DOHH2 (cell line): ENCODE measurements around the gene FMC1.

Experiments
- H3F3A ChIP-seq: fragments of 200-600 bp; sonication (generic), shearing (Covaris generic); 2 replicates; pipeline ENCODE4 v1.6.0; 2016; ENCODE audit warnings: antibody characterized with exemption, mild to moderate bottlenecking; ENCODE audit not compliant: control insufficient read depth, insufficient read depth
- H3K27ac ChIP-seq: fragments of 200-600 bp; sonication (generic); 2 replicates; pipeline ENCODE4 v1.5.1; 2014; ENCODE audit warnings: low read depth, mild to moderate bottlenecking, low read length, moderate library complexity
- H3K27me3 ChIP-seq: fragments of 200-600 bp; sonication (generic); 2 replicates; pipeline ENCODE4 v1.6.1; 2014; ENCODE audit warnings: mild to moderate bottlenecking, low read length, mixed read lengths; ENCODE audit not compliant: control insufficient read depth
- H3K36me3 ChIP-seq: fragments of 200-600 bp; sonication (generic); 2 replicates; pipeline ENCODE4 v1.6.1; 2014; ENCODE audit warnings: mild to moderate bottlenecking, low read length, moderate library complexity, mixed read lengths; ENCODE audit not compliant: control insufficient read depth
- H3K4me1 ChIP-seq: fragments of 200-600 bp; sonication (generic); 2 replicates; pipeline ENCODE4 v1.6.1; 2014; ENCODE audit warnings: mild to moderate bottlenecking, low read length, mixed read lengths; ENCODE audit not compliant: control insufficient read depth
- H3K4me2 ChIP-seq: fragments of 200-600 bp; sonication (generic); 2 replicates; pipeline ENCODE4 v1.6.0; 2014; ENCODE audit warnings: mild to moderate bottlenecking, low read length, moderate library complexity
- H3K4me3 ChIP-seq: fragments of 200-600 bp; sonication (generic); 2 replicates; pipeline ENCODE4 v1.5.1; 2014; ENCODE audit warnings: mild to moderate bottlenecking, low read length, mixed read lengths
- H3K79me2 ChIP-seq: fragments of 200-600 bp; sonication (generic); 2 replicates; pipeline ENCODE4 v1.6.1; 2014; ENCODE audit warnings: mild to moderate bottlenecking, low read length, mixed read lengths; ENCODE audit not compliant: control insufficient read depth
- H3K9me2 ChIP-seq: fragments of 200-600 bp; sonication (generic); replicated peaks from 2 replicates; pipeline ENCODE4 v1.6.1; 2014; ENCODE audit warnings: mild to moderate bottlenecking, low read length, mixed read lengths; ENCODE audit not compliant: control insufficient read depth
- H3K9me3 ChIP-seq: fragments of 200-600 bp; sonication (generic); 2 replicates; pipeline ENCODE4 v1.6.1; 2014; ENCODE audit warnings: antibody characterized with exemption, low read length, mixed read lengths; ENCODE audit not compliant: control insufficient read depth, insufficient read depth
- H4K20me1 ChIP-seq: fragments of 200-600 bp; sonication (generic); 2 replicates; pipeline ENCODE4 v1.6.0; 2014; ENCODE audit warnings: low read depth, mild to moderate bottlenecking, antibody characterized with exemption, low read length, moderate library complexity; ENCODE audit not compliant: control insufficient read depth, insufficient read depth
- EZH2phosphoT487 ChIP-seq: fragments of 200-600 bp; sonication (generic); IDR thresholded peaks from 2 replicates; pipeline ENCODE4 v1.6.1; 2017; ENCODE audit warnings: borderline replicate concordance, mild to moderate bottlenecking, antibody characterized with exemption, low read length, moderate library complexity, mixed read lengths
- TF ChIP-seq, protein P1 (sequence below): fragments of 200-600 bp; sonication (generic); IDR thresholded peaks from one replicate; pipeline ENCODE4 v1.5.1; 2014; ENCODE audit warnings: antibody characterized with exemption, mild to moderate bottlenecking, low read depth, low read length; ENCODE audit not compliant: poor library complexity, severe bottlenecking

Gene FMC1

DNA sequence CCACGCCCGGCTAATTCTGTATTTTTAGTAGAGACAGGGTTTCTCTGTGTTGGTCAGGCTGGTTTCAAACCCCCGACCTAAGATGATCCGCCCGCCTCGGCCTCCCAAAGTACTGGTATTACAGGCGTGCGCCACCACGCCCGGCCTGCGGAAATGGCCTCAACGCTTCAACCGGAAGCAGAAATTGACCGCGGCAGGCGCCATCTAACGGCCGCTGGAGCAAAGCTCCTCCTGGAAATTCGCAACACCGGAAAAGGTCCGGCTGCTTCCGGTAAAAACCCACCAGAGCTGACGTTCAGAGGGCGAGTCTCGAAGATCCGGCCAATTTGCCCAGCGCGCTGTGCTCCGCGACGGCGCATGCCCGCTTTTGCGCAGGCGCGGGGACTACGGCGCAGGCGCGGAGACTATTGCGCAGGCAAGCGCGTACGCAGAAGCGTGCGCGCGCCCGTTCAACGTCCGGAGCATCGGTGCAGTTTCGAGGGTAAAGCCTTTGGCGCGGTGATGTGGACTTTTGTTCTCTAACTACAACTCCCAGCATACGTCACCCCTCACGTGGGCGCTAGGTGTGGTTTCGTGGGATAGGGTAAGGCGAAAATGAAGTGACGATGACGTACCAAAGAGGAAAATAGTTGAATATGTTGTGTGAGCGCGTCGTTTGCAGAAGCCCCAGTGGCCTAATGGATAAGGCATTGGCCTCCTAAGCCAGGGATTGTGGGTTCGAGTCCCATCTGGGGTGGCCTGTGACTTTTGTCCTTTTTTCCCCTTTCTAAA is 915 bp upstream of the FMC1 start:
- Histone ChIP-seq H3K36me3 (peaks cover 16% of the 10 kb centered on the region), H3K9me2 (no peaks in the 10 kb centered on the region), H3K27me3 (no peaks in the 10 kb centered on the region), H3K79me2 (peaks cover 33% of the 10 kb centered on the region), H3K9me3 (peaks cover 9% of the 10 kb centered on the region; the same call in 1 of the 2 replicates), H3K4me2 (peak overlapping the region; percentile 92), H3K4me3 (peak overlapping the region; percentile 90), H4K20me1 (no peaks in the 10 kb centered on the region), H3K27ac (peak overlapping the region; percentile 96), H3F3A (peaks cover 36% of the 10 kb centered on the region), H3K4me1 (peaks cover 49% of the 10 kb centered on the region)
- TF ChIP-seq EZH2phosphoT487, result no peak
- TF ChIP-seq, protein P1, sequence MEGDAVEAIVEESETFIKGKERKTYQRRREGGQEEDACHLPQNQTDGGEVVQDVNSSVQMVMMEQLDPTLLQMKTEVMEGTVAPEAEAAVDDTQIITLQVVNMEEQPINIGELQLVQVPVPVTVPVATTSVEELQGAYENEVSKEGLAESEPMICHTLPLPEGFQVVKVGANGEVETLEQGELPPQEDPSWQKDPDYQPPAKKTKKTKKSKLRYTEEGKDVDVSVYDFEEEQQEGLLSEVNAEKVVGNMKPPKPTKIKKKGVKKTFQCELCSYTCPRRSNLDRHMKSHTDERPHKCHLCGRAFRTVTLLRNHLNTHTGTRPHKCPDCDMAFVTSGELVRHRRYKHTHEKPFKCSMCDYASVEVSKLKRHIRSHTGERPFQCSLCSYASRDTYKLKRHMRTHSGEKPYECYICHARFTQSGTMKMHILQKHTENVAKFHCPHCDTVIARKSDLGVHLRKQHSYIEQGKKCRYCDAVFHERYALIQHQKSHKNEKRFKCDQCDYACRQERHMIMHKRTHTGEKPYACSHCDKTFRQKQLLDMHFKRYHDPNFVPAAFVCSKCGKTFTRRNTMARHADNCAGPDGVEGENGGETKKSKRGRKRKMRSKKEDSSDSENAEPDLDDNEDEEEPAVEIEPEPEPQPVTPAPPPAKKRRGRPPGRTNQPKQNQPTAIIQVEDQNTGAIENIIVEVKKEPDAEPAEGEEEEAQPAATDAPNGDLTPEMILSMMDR, result peak; percentile 90

DNA sequence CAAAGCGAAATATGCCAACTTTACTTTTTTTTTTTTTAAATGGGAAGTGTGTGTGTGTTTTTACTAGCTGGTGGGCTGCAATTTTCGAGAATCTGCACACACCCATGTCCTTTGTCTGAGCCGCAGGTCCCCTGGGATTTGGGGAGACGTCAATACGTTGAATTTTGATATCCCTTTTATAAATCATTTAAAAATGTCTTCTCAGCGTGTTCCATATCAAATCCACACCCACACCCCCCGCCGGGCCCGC is 404 bp upstream of the FMC1 start:
- Histone ChIP-seq H3K79me2 (peaks cover 36% of the 10 kb centered on the region), H3F3A (peaks cover 39% of the 10 kb centered on the region)

DNA sequence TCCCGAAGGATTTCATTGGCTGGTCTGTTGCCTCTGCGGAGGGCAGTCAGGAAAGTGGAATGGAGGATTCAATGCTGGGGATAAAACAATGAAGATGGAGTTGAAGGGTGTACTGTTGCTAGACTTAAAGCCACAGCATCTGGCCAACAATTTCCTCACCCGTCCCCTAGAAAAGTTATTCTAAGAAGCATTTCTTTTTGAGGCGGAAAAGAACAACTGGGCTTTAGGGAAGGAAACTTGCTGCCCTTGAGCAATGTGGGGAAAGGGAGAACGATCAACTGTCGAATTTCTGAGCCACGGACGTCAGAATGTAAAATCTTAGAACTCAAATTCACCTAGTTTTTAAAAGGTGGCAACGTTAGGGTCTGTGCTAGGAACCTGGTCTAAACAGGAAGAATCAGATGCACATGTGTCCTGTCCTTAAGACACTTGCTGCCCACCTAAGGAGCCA is 664 bp downstream of the FMC1 start:
- peaks cover 36% of the 10 kb centered on the region for H3K79me2 ChIP-seq
- H4K20me1 ChIP-seq, result no peaks in the 10 kb centered on the region
- H3K27me3 ChIP-seq, result no peaks in the 10 kb centered on the region
- H3K4me1 ChIP-seq, result peaks cover 52% of the 10 kb centered on the region
- H3K4me2 ChIP-seq, result peak overlapping the region; percentile 92
- peaks cover 9% of the 10 kb centered on the region; the same call in 1 of the 2 replicates for H3K9me3 ChIP-seq
- peaks cover 42% of the 10 kb centered on the region for H3F3A ChIP-seq
- H3K27ac ChIP-seq, result peak overlapping the region; percentile 96
- no peak for TF ChIP-seq EZH2phosphoT487
- TF ChIP-seq, protein P1, result no peak
- no peaks in the 10 kb centered on the region for H3K9me2 ChIP-seq
- H3K4me3 ChIP-seq, result peak overlapping the region; percentile 90
- H3K36me3 ChIP-seq, result peaks cover 29% of the 10 kb centered on the region

More for the DNA sequence above, 404 bp upstream of the FMC1 start:
- Histone ChIP-seq H3K27ac (peak overlapping the region; percentile 96), H4K20me1 (no peaks in the 10 kb centered on the region), H3K4me3 (peak overlapping the region; percentile 90), H3K27me3 (no peaks in the 10 kb centered on the region), H3K9me2 (no peaks in the 10 kb centered on the region), H3K4me1 (peaks cover 52% of the 10 kb centered on the region), H3K36me3 (peaks cover 19% of the 10 kb centered on the region), H3K4me2 (peak overlapping the region; percentile 92), H3K9me3 (peaks cover 9% of the 10 kb centered on the region; the same call in 1 of the 2 replicates)
- TF ChIP-seq, protein P1, result no peak
- no peak for TF ChIP-seq EZH2phosphoT487
